ENCODE measurements around the gene AHNAK2.

Gene AHNAK2

GRCh38 chr14:104996483-104996882, 18.3 kb upstream of the AHNAK2 start:
- H3K36me3 ChIP-seq (ENCODE audit: control insufficient read depth in 5 of 5, insufficient read depth in 5 of 5, low read length in 5 of 5): peaks cover 0 to 43% (median 19%) of the 10 kb centered on the region in 5 donors
- H3K27me3 ChIP-seq (ENCODE audit: control insufficient read depth in 5 of 5, insufficient read depth in 4 of 5, low read length in 5 of 5): no peaks in the 10 kb centered on the region
- no peaks in the 10 kb centered on the region for H3K4me1 ChIP-seq (ENCODE audit: control insufficient read depth in 5 of 5, insufficient read depth in 5 of 5, low read length in 5 of 5)
- no peak overlapping the region for H3K27ac ChIP-seq (ENCODE audit: low read depth, low read length)
- H3K9ac ChIP-seq (ENCODE audit: low read length in 5 of 5): no peak overlapping the region
- no peak overlapping the region for H3K4me3 ChIP-seq (ENCODE audit: low read depth in 1 of 5, low read length in 5 of 5)
- H3K9me3 ChIP-seq (ENCODE audit: control insufficient read depth in 5 of 5, low read length in 5 of 5): peaks cover 0 to 5% (median 0%) of the 10 kb centered on the region in 5 donors

- Histone ChIP-seq H3K4me3 (ENCODE audit: low read depth in 1 of 5, low read length in 5 of 5) (no peak overlapping the region), H3K36me3 (ENCODE audit: control insufficient read depth in 5 of 5, insufficient read depth in 5 of 5, low read length in 5 of 5) (peaks cover 0 to 45% (median 19%) of the 10 kb centered on the region in 5 donors), H3K4me1 (ENCODE audit: control insufficient read depth in 5 of 5, insufficient read depth in 5 of 5, low read length in 5 of 5) (no peaks in the 10 kb centered on the region), H3K27ac (ENCODE audit: low read depth, low read length) (no peak overlapping the region), H3K9ac (ENCODE audit: low read length in 5 of 5) (no peak overlapping the region), H3K9me3 (ENCODE audit: control insufficient read depth in 5 of 5, low read length in 5 of 5) (peaks cover 0 to 5% (median 0%) of the 10 kb centered on the region in 5 donors), H3K27me3 (ENCODE audit: control insufficient read depth in 5 of 5, insufficient read depth in 4 of 5, low read length in 5 of 5) (no peaks in the 10 kb centered on the region)
These were observed 17.9 kb upstream of the AHNAK2 start for GRCh38 chr14:104996032-104996431.

- H3K36me3 ChIP-seq (ENCODE audit: control insufficient read depth in 5 of 5, insufficient read depth in 5 of 5, low read length in 5 of 5): peaks cover 0 to 45% (median 19%) of the 10 kb centered on the region in 5 donors
- H3K27me3 ChIP-seq (ENCODE audit: control insufficient read depth in 5 of 5, insufficient read depth in 4 of 5, low read length in 5 of 5): no peaks in the 10 kb centered on the region
- H3K9me3 ChIP-seq (ENCODE audit: control insufficient read depth in 5 of 5, low read length in 5 of 5): peaks cover 0 to 5% (median 0%) of the 10 kb centered on the region in 5 donors
- H3K4me3 ChIP-seq (ENCODE audit: low read depth in 1 of 5, low read length in 5 of 5): no peak overlapping the region
- no peak overlapping the region for H3K27ac ChIP-seq (ENCODE audit: low read depth, low read length)
- no peak overlapping the region for H3K9ac ChIP-seq (ENCODE audit: low read length in 5 of 5)
- H3K4me1 ChIP-seq (ENCODE audit: control insufficient read depth in 5 of 5, insufficient read depth in 5 of 5, low read length in 5 of 5): no peaks in the 10 kb centered on the region
These were observed 16.8 kb upstream of the AHNAK2 start for GRCh38 chr14:104994978-104995377.

GRCh38 chr14:104993808-104994591, 15.8 kb upstream of the AHNAK2 start:
- H3K27ac ChIP-seq (ENCODE audit: low read depth, low read length): no peak overlapping the region
- H3K36me3 ChIP-seq (ENCODE audit: control insufficient read depth in 5 of 5, insufficient read depth in 5 of 5, low read length in 5 of 5): peaks cover 0 to 47% (median 19%) of the 10 kb centered on the region in 5 donors
- H3K27me3 ChIP-seq (ENCODE audit: control insufficient read depth in 5 of 5, insufficient read depth in 4 of 5, low read length in 5 of 5): no peaks in the 10 kb centered on the region
- no peaks in the 10 kb centered on the region for H3K9me3 ChIP-seq (ENCODE audit: control insufficient read depth in 5 of 5, low read length in 5 of 5)
- H3K4me3 ChIP-seq (ENCODE audit: low read depth in 1 of 5, low read length in 5 of 5): no peak overlapping the region
- H3K4me1 ChIP-seq (ENCODE audit: control insufficient read depth in 5 of 5, insufficient read depth in 5 of 5, low read length in 5 of 5): no peaks in the 10 kb centered on the region
- H3K9ac ChIP-seq (ENCODE audit: low read length in 5 of 5): no peak overlapping the region

- H3K9me3 ChIP-seq (ENCODE audit: control insufficient read depth in 5 of 5, low read length in 5 of 5): no peaks in the 10 kb centered on the region
- H3K4me1 ChIP-seq (ENCODE audit: control insufficient read depth in 5 of 5, insufficient read depth in 5 of 5, low read length in 5 of 5): no peaks in the 10 kb centered on the region
- H3K36me3 ChIP-seq (ENCODE audit: control insufficient read depth in 5 of 5, insufficient read depth in 5 of 5, low read length in 5 of 5): peaks cover 0 to 47% (median 19%) of the 10 kb centered on the region in 5 donors
- no peaks in the 10 kb centered on the region for H3K27me3 ChIP-seq (ENCODE audit: control insufficient read depth in 5 of 5, insufficient read depth in 4 of 5, low read length in 5 of 5)
- H3K27ac ChIP-seq (ENCODE audit: low read depth, low read length): no peak overlapping the region
- no peak overlapping the region for H3K9ac ChIP-seq (ENCODE audit: low read length in 5 of 5)
- no peak overlapping the region for H3K4me3 ChIP-seq (ENCODE audit: low read depth in 1 of 5, low read length in 5 of 5)
These were observed 15.1 kb upstream of the AHNAK2 start for GRCh38 chr14:104993306-104993705.

- no peaks in the 10 kb centered on the region for H3K27me3 ChIP-seq (ENCODE audit: control insufficient read depth in 5 of 5, insufficient read depth in 4 of 5, low read length in 5 of 5)
- no peak overlapping the region for H3K27ac ChIP-seq (ENCODE audit: low read depth, low read length)
- H3K4me3 ChIP-seq (ENCODE audit: low read depth in 1 of 5, low read length in 5 of 5): no peak overlapping the region
- H3K9me3 ChIP-seq (ENCODE audit: control insufficient read depth in 5 of 5, low read length in 5 of 5): no peaks in the 10 kb centered on the region
- H3K4me1 ChIP-seq (ENCODE audit: control insufficient read depth in 5 of 5, insufficient read depth in 5 of 5, low read length in 5 of 5): no peaks in the 10 kb centered on the region
- H3K36me3 ChIP-seq (ENCODE audit: control insufficient read depth in 5 of 5, insufficient read depth in 5 of 5, low read length in 5 of 5): peaks cover 0 to 47% (median 19%) of the 10 kb centered on the region in 5 donors
- H3K9ac ChIP-seq (ENCODE audit: low read length in 5 of 5): no peak overlapping the region
These were observed 14.3 kb upstream of the AHNAK2 start for GRCh38 chr14:104992501-104992900.

GRCh38 chr14:104991896-104992230, 13.7 kb upstream of the AHNAK2 start:
- Histone ChIP-seq H3K4me3 (ENCODE audit: low read depth in 1 of 5, low read length in 5 of 5) (no peak overlapping the region), H3K27me3 (ENCODE audit: control insufficient read depth in 5 of 5, insufficient read depth in 4 of 5, low read length in 5 of 5) (no peaks in the 10 kb centered on the region), H3K9me3 (ENCODE audit: control insufficient read depth in 5 of 5, low read length in 5 of 5) (no peaks in the 10 kb centered on the region), H3K36me3 (ENCODE audit: control insufficient read depth in 5 of 5, insufficient read depth in 5 of 5, low read length in 5 of 5) (peaks cover 0 to 47% (median 19%) of the 10 kb centered on the region in 5 donors), H3K9ac (ENCODE audit: low read length in 5 of 5) (no peak overlapping the region), H3K27ac (ENCODE audit: low read depth, low read length) (no peak overlapping the region), H3K4me1 (ENCODE audit: control insufficient read depth in 5 of 5, insufficient read depth in 5 of 5, low read length in 5 of 5) (peaks cover 0 to 5% (median 2%) of the 10 kb centered on the region in 5 donors)

GRCh38 chr14:104989951-104990303, 11.8 kb upstream of the AHNAK2 start:
- Histone ChIP-seq H3K36me3 (ENCODE audit: control insufficient read depth in 5 of 5, insufficient read depth in 5 of 5, low read length in 5 of 5) (peaks cover 0 to 36% (median 19%) of the 10 kb centered on the region in 5 donors), H3K9me3 (ENCODE audit: control insufficient read depth in 5 of 5, low read length in 5 of 5) (no peaks in the 10 kb centered on the region), H3K4me3 (ENCODE audit: low read depth in 1 of 5, low read length in 5 of 5) (no peak overlapping the region), H3K4me1 (ENCODE audit: control insufficient read depth in 5 of 5, insufficient read depth in 5 of 5, low read length in 5 of 5) (peaks cover 4 to 16% (median 13%) of the 10 kb centered on the region in 5 donors), H3K27me3 (ENCODE audit: control insufficient read depth in 5 of 5, insufficient read depth in 4 of 5, low read length in 5 of 5) (no peaks in the 10 kb centered on the region), H3K9ac (ENCODE audit: low read length in 5 of 5) (peak overlapping the region in 1 of 5 donors; percentile 4), H3K27ac (ENCODE audit: low read depth, low read length) (no peak overlapping the region)

- Histone ChIP-seq H3K36me3 (ENCODE audit: control insufficient read depth in 5 of 5, insufficient read depth in 5 of 5, low read length in 5 of 5) (peaks cover 0 to 33% (median 19%) of the 10 kb centered on the region in 5 donors), H3K27ac (ENCODE audit: low read depth, low read length) (no peak overlapping the region), H3K9ac (ENCODE audit: low read length in 5 of 5) (peak overlapping the region in 1 of 5 donors; percentile 4), H3K4me1 (ENCODE audit: control insufficient read depth in 5 of 5, insufficient read depth in 5 of 5, low read length in 5 of 5) (peaks cover 4 to 16% (median 13%) of the 10 kb centered on the region in 5 donors), H3K27me3 (ENCODE audit: control insufficient read depth in 5 of 5, insufficient read depth in 4 of 5, low read length in 5 of 5) (no peaks in the 10 kb centered on the region), H3K9me3 (ENCODE audit: control insufficient read depth in 5 of 5, low read length in 5 of 5) (no peaks in the 10 kb centered on the region), H3K4me3 (ENCODE audit: low read depth in 1 of 5, low read length in 5 of 5) (no peak overlapping the region)
These were observed 11.2 kb upstream of the AHNAK2 start for GRCh38 chr14:104989236-104989950.
